Astrocyte (in vitro differentiated cells and primary cell): ENCODE data around the gene FAM184B.

Experiments used
- EZH2 ChIP-seq: IDR thresholded peaks from 2 replicates; pipeline ENCODE4 v1.6.1; 2012; ENCODE audit warnings: mild to moderate bottlenecking, low read length, inconsistent platforms; ENCODE audit not compliant: insufficient read depth
- TF ChIP-seq, protein P1 (sequence below): IDR thresholded peaks from 2 replicates; pipeline ENCODE4 v1.5.1; 2011; ENCODE audit warnings: low read depth, mild to moderate bottlenecking, inconsistent platforms, low read length, moderate library complexity; ENCODE audit not compliant: insufficient read depth

GRCh38 chr4:17718471-17718870 lies 63.0 kb downstream of the FAM184B start:
- TF ChIP-seq, protein P1, sequence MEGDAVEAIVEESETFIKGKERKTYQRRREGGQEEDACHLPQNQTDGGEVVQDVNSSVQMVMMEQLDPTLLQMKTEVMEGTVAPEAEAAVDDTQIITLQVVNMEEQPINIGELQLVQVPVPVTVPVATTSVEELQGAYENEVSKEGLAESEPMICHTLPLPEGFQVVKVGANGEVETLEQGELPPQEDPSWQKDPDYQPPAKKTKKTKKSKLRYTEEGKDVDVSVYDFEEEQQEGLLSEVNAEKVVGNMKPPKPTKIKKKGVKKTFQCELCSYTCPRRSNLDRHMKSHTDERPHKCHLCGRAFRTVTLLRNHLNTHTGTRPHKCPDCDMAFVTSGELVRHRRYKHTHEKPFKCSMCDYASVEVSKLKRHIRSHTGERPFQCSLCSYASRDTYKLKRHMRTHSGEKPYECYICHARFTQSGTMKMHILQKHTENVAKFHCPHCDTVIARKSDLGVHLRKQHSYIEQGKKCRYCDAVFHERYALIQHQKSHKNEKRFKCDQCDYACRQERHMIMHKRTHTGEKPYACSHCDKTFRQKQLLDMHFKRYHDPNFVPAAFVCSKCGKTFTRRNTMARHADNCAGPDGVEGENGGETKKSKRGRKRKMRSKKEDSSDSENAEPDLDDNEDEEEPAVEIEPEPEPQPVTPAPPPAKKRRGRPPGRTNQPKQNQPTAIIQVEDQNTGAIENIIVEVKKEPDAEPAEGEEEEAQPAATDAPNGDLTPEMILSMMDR, result no peak
- no peak for TF ChIP-seq EZH2
